Neuronal stem cell (in vitro differentiated cells): Measurements from ENCODE around the gene PLP1.

Source experiments
- DNase-seq: peaks from one replicate; pipeline ENCODE4 v3.0.0-alpha.2; 2013; ENCODE audit warnings: low spot score
- H2AFZ ChIP-seq: one replicate; pipeline ENCODE4 v1.6.1; 2013; ENCODE audit warnings: mild to moderate bottlenecking, low read length, inconsistent platforms
- H2AK5ac ChIP-seq: 2 replicates; pipeline ENCODE4 v1.6.1; 2013; ENCODE audit warnings: low read depth, mild to moderate bottlenecking, inconsistent platforms, low read length, moderate library complexity, mixed read lengths
- H2BK120ac ChIP-seq: 2 replicates; pipeline ENCODE4 v1.6.1; 2013; ENCODE audit warnings: low read depth, mild to moderate bottlenecking, inconsistent platforms, low read length, moderate library complexity, mixed read lengths
- H2BK12ac ChIP-seq: one replicate; pipeline ENCODE4 v1.6.1; 2013; ENCODE audit warnings: low read length, inconsistent platforms
- H2BK15ac ChIP-seq: 2 replicates; pipeline ENCODE4 v1.6.1; 2013; ENCODE audit warnings: mild to moderate bottlenecking, low read length, inconsistent platforms, mixed read lengths
- H2BK5ac ChIP-seq: one replicate; pipeline ENCODE4 v1.6.1; 2013; ENCODE audit warnings: inconsistent platforms, mild to moderate bottlenecking, low read length, moderate library complexity
- H3K14ac ChIP-seq: one replicate; pipeline ENCODE4 v1.6.1; 2013; ENCODE audit warnings: low read length, inconsistent platforms
- H3K18ac ChIP-seq: 2 replicates; pipeline ENCODE4 v1.6.1; 2013; ENCODE audit warnings: low read length, inconsistent platforms
- H3K23ac ChIP-seq: 2 replicates; pipeline ENCODE4 v1.6.1; 2013; ENCODE audit warnings: low read depth, mild to moderate bottlenecking, mixed read lengths, low read length, inconsistent platforms; ENCODE audit not compliant: poor library complexity
- H3K27ac ChIP-seq: replicated peaks from 3 replicates; pipeline ENCODE4 v1.5.1; 2013; ENCODE audit warnings: low read length, inconsistent platforms
- H3K27me3 ChIP-seq, 3 experiments: 2 replicates each; pipeline ENCODE4 v1.6.1; 2013; ENCODE audit warnings: low read length in 3 of 3, mild to moderate bottlenecking in 2 of 3, inconsistent platforms in 1 of 3, low read depth in 1 of 3, mixed read lengths in 1 of 3, moderate library complexity in 1 of 3; ENCODE audit not compliant: control insufficient read depth in 3 of 3, insufficient read depth in 3 of 3
- H3K36me3 ChIP-seq, 2 donors: replicated peaks in 1 of 2; 2 replicates each; pipeline ENCODE4 v1.6.1; 2013; ENCODE audit warnings: low read length in 2 of 2; ENCODE audit not compliant: control insufficient read depth in 2 of 2, insufficient read depth in 2 of 2
- H3K4ac ChIP-seq: 2 replicates; pipeline ENCODE4 v1.6.1; 2013; ENCODE audit warnings: inconsistent platforms, mild to moderate bottlenecking, low read length, moderate library complexity
- H3K4me1 ChIP-seq, 2 donors: 1 replicate in 1 of 2; 2 replicates in 1 of 2; pipeline ENCODE4 v1.6.1; 2013; ENCODE audit warnings: low read length in 2 of 2, low read depth in 1 of 2; ENCODE audit not compliant: control insufficient read depth in 2 of 2, insufficient read depth in 1 of 2
- H3K4me2 ChIP-seq: one replicate; pipeline ENCODE4 v1.6.1; 2013; ENCODE audit warnings: mild to moderate bottlenecking, low read length, inconsistent platforms; ENCODE audit not compliant: insufficient read depth, poor library complexity, severe bottlenecking
- H3K4me3 ChIP-seq, 2 donors: 2 replicates each; pipeline ENCODE4 v1.5.1; 2013; ENCODE audit warnings: low read length in 2 of 2, mild to moderate bottlenecking in 2 of 2, inconsistent platforms in 1 of 2, moderate library complexity in 1 of 2
- H3K79me1 ChIP-seq: one replicate; pipeline ENCODE4 v1.6.1; 2013; ENCODE audit warnings: low read depth, mild to moderate bottlenecking, inconsistent platforms, low read length, moderate library complexity
- H3K9ac ChIP-seq: one replicate; pipeline ENCODE4 v1.6.1; 2013; ENCODE audit warnings: mild to moderate bottlenecking, low read depth, low read length, inconsistent platforms; ENCODE audit not compliant: poor library complexity
- H3K9me3 ChIP-seq, 2 donors: replicated peaks in 1 of 2; 2 replicates each; pipeline versions ENCODE3 to v1.6.1; 2013; ENCODE audit warnings: low read length in 2 of 2, mild to moderate bottlenecking in 2 of 2, inconsistent platforms in 1 of 2, low read depth in 1 of 2, mixed read lengths in 1 of 2, moderate library complexity in 1 of 2; ENCODE audit not compliant: control insufficient read depth in 2 of 2, insufficient read depth in 1 of 2
- H4K8ac ChIP-seq: one replicate; pipeline ENCODE4 v1.6.1; 2013; ENCODE audit warnings: low read depth, mild to moderate bottlenecking, inconsistent platforms, low read length, moderate library complexity
- H4K91ac ChIP-seq: one replicate; pipeline ENCODE4 v1.6.1; 2013; ENCODE audit warnings: low read length, low read depth, mild to moderate bottlenecking, inconsistent platforms; ENCODE audit not compliant: poor library complexity
- WGBS, 2 donors: extraction: QIAGEN DNeasy Blood & Tissue Kit; methylation state at CpG; one replicate each; pipeline ENCODE4 v1.1.7; 2013; ENCODE audit warnings: missing lambda C conversion rate in 2 of 2, mixed read lengths in 1 of 2; ENCODE audit not compliant: insufficient read length in 2 of 2, insufficient replicate concordance in 1 of 2; ENCODE audit errors: extremely low coverage in 2 of 2; 5-methylcytosine and 5-hydroxymethylcytosine counted together

Gene PLP1

GRCh38 chrX:103730796-103731493 lies 45.7 kb upstream of the PLP1 start:
- Histone ChIP-seq H3K27ac (no peak overlapping the region), H3K14ac (no peak overlapping the region), H3K4ac (no peak overlapping the region), H3K4me1 (peaks cover 0 to 13% of the 10 kb centered on the region in 2 donors), H3K36me3 (no peaks in the 10 kb centered on the region), H2BK120ac (no peak overlapping the region), H2BK15ac (no peak overlapping the region), H3K27me3 (peaks cover 0 to 64% (median 0%) of the 10 kb centered on the region in 3 experiments), H2AFZ (no peak overlapping the region), H3K4me2 (no peak overlapping the region), H3K9ac (no peak overlapping the region), H3K4me3 (no peak overlapping the region), H4K91ac (no peak overlapping the region), H3K79me1 (no peaks in the 10 kb centered on the region), H3K18ac (no peak overlapping the region), H4K8ac (no peak overlapping the region), H3K9me3 (no peaks in the 10 kb centered on the region), H2AK5ac (no peak overlapping the region), H3K23ac (no peak overlapping the region), H2BK12ac (no peak overlapping the region), H2BK5ac (no peak overlapping the region)
- no peak for DNase-seq
- no CpG with 5 or more reads among the region's 8 CpGs for WGBS, 2 donors

- no peak overlapping the region for H3K27ac ChIP-seq
- no peak overlapping the region for H2BK120ac ChIP-seq
- no peak overlapping the region for H4K91ac ChIP-seq
- no peak overlapping the region for H2AFZ ChIP-seq
- H3K9ac ChIP-seq, result no peak overlapping the region
- no peak overlapping the region for H2BK5ac ChIP-seq
- H2BK12ac ChIP-seq, result no peak overlapping the region
- H3K18ac ChIP-seq, result no peak overlapping the region
- H3K4me3 ChIP-seq, result no peak overlapping the region
- no peak overlapping the region for H2BK15ac ChIP-seq
- H3K36me3 ChIP-seq, result no peaks in the 10 kb centered on the region
- no peak overlapping the region for H3K23ac ChIP-seq
- H3K79me1 ChIP-seq, result no peaks in the 10 kb centered on the region
- H3K4me1 ChIP-seq, result peaks cover 0 to 6% of the 10 kb centered on the region in 2 donors
- H3K4ac ChIP-seq, result no peak overlapping the region
- no peaks in the 10 kb centered on the region for H3K9me3 ChIP-seq
- no peak overlapping the region for H3K4me2 ChIP-seq
- no peak for DNase-seq
- H2AK5ac ChIP-seq, result no peak overlapping the region
- H3K27me3 ChIP-seq, result peaks cover 0 to 45% (median 0%) of the 10 kb centered on the region in 3 experiments
- H3K14ac ChIP-seq, result no peak overlapping the region
- H4K8ac ChIP-seq, result no peak overlapping the region
- no CpG with 5 or more reads among the region's 1 CpG for WGBS, 2 donors
These were observed 43.6 kb upstream of the PLP1 start for GRCh38 chrX:103733017-103733416.

DNA sequence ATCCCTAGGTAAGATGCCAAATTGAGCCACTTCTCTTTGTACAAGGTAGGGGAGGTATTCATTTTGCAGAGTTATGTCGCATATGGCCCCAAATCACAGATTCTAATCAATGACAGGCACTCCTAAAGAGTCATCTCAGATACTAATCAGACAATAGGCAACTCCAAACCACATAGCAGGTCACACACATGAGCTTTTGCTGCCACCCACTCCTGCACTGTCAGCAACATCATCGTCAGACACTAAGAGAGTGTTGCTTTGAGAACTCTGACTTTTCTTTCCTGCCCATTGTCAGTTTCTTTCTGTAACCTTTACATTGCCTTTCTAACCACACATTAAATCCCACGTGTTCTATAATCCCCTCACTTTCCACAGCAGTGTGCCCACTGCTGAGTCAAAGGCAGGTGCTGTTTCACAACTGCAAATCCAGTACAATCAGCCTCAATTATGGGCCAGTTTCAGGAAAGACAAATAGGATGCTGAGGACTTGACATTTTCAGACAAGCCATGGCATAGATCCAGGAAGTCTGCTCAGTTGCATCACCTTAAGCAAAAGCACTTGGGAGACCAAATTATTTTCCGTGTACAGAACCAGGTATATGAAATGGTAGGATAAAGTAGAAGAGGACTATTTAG lies 42.4 kb upstream of the PLP1 start:
- H3K4me2 ChIP-seq, result no peak overlapping the region
- no peaks in the 10 kb centered on the region for H3K79me1 ChIP-seq
- H3K27ac ChIP-seq, result no peak overlapping the region
- no peak overlapping the region for H2BK5ac ChIP-seq
- H3K23ac ChIP-seq, result no peak overlapping the region
- no peaks in the 10 kb centered on the region for H3K9me3 ChIP-seq
- no peak overlapping the region for H3K18ac ChIP-seq
- no peak overlapping the region for H3K4me3 ChIP-seq
- H2BK120ac ChIP-seq, result no peak overlapping the region
- H2AK5ac ChIP-seq, result no peak overlapping the region
- H3K9ac ChIP-seq, result no peak overlapping the region
- no peak overlapping the region for H2BK15ac ChIP-seq
- H2BK12ac ChIP-seq, result no peak overlapping the region
- no peak overlapping the region for H2AFZ ChIP-seq
- H4K8ac ChIP-seq, result no peak overlapping the region
- peaks cover 0 to 33% (median 0%) of the 10 kb centered on the region in 3 experiments for H3K27me3 ChIP-seq
- peaks cover 0 to 6% of the 10 kb centered on the region in 2 donors for H3K4me1 ChIP-seq
- H3K36me3 ChIP-seq, result no peaks in the 10 kb centered on the region
- DNase-seq, result no peak
- no peak overlapping the region for H3K14ac ChIP-seq
- no peak overlapping the region for H3K4ac ChIP-seq
- no CpG with 5 or more reads among the region's 4 CpGs for WGBS, 2 donors
- no peak overlapping the region for H4K91ac ChIP-seq

DNA sequence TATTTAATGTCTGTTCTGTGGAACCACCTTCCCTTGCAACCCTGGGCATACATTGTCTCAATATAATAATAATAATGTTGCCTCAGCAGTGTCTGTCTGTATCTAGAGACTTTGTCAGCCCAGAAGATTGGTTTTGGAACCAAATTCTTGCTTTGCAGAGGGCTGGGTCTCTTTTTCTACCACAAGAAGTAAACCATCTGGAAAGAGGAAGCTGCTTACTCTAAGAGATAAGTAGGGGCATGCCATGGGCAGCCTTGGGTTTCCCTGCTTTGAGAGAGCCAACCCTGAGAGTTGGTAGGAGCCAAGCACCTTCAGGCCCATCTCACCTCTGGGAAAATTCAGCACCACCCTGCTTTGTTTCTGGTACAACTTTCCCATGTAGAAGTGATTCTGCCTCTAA lies 38.9 kb upstream of the PLP1 start:
- no peak overlapping the region for H2AFZ ChIP-seq
- H3K9me3 ChIP-seq, result no peaks in the 10 kb centered on the region
- no peak overlapping the region for H2BK5ac ChIP-seq
- no peak overlapping the region for H3K4me2 ChIP-seq
- H3K4me3 ChIP-seq, result no peak overlapping the region
- H2BK12ac ChIP-seq, result no peak overlapping the region
- H3K27ac ChIP-seq, result no peak overlapping the region
- H3K14ac ChIP-seq, result no peak overlapping the region
- peaks cover 0 to 4% of the 10 kb centered on the region in 2 donors for H3K4me1 ChIP-seq
- no peak overlapping the region for H3K4ac ChIP-seq
- H2BK120ac ChIP-seq, result no peak overlapping the region
- peaks cover 0 to 9% (median 0%) of the 10 kb centered on the region in 3 experiments for H3K27me3 ChIP-seq
- H4K8ac ChIP-seq, result no peak overlapping the region
- H4K91ac ChIP-seq, result no peak overlapping the region
- DNase-seq, result no peak
- no peak overlapping the region for H2BK15ac ChIP-seq
- H3K9ac ChIP-seq, result no peak overlapping the region
- no peaks in the 10 kb centered on the region for H3K36me3 ChIP-seq
- H2AK5ac ChIP-seq, result no peak overlapping the region
- no peaks in the 10 kb centered on the region for H3K79me1 ChIP-seq
- no peak overlapping the region for H3K23ac ChIP-seq
- no peak overlapping the region for H3K18ac ChIP-seq
